GM12878 (cell line): ENCODE data around the gene MYOM1. TPM values are rescaled to one million over a fixed set of nuclear protein-coding genes. Genes with fewer than 3 reads are reported as not detected.

ENCODE experiments used
- ATAC-seq: fragments of 200-7000 bp; cut with Tn5 transposase; 3 replicates; pipeline ENCODE4 v1.9.1; 2020; ENCODE audit warnings: mild to moderate bottlenecking, moderate library complexity
- BruUV-seq: library from RNA; stranded (reverse); fragments of 400-500 nt; replicated peaks from 2 replicates; lab custom pipeline; 2021; lab: Mats Ljungman, UMichigan
- CTCF ChIA-PET: fragments of 300-600 bp; sonication (Branson Sonifier 250); formaldehyde crosslinking; extraction: SDS; loops from one replicate; lab custom pipeline; 2021; ENCODE audit warnings: inconsistent platforms; lab: Yijun Ruan, JAX
- POLR2A ChIA-PET: fragments of 350-600 bp; formaldehyde crosslinking; extraction: SDS; loops from one replicate; lab custom pipeline; 2021; ENCODE audit warnings: inconsistent platforms; lab: Charles Lee
- RAD21 ChIA-PET: fragments of 300-600 bp; sonication (Branson Sonifier 250); formaldehyde crosslinking; loops from one replicate; lab custom pipeline; 2023; ENCODE audit warnings: antibody characterized with exemption; ENCODE audit not compliant: unreplicated experiment; lab: Charles Lee
- SMC1A ChIA-PET: fragments of 300-600 bp; sonication (Branson Sonifier 250); formaldehyde crosslinking; loops from one replicate; lab custom pipeline; 2023; ENCODE audit not compliant: unreplicated experiment, uncharacterized antibody; lab: Charles Lee
- DNase-seq: peaks from one replicate; pipeline ENCODE4 v3.0.0-alpha.2; 2011; ENCODE audit warnings: low read depth, low spot score
- FAIRE-seq: peaks from 3 replicates; lab custom pipeline; 2011; peaks lifted over from hg19 to GRCh38; lab: Jason Lieb, UNC
- H2AFZ ChIP-seq: 2 replicates; pipeline ENCODE4 v1.6.0; 2011; ENCODE audit warnings: low read depth, low read length, control low read depth; ENCODE audit not compliant: control insufficient read depth
- H3K27ac ChIP-seq: 2 replicates; pipeline ENCODE4 v1.5.1; 2011; ENCODE audit warnings: control low read depth; ENCODE audit not compliant: control insufficient read depth, insufficient read depth
- H3K27me3 ChIP-seq, 2 experiments: replicated peaks in 1 of 2; 2 replicates each; pipeline versions ENCODE4 v1.6.0 to v1.6.1; 2011; ENCODE audit warnings: low read length in 1 of 2; ENCODE audit not compliant: control insufficient read depth in 2 of 2, insufficient read depth in 2 of 2
- H3K36me3 ChIP-seq, 2 experiments: 2 replicates each; pipeline ENCODE4 v1.5.1; 2011; ENCODE audit warnings: low read length in 1 of 2; ENCODE audit not compliant: control insufficient read depth in 2 of 2, insufficient read depth in 2 of 2
- H3K4me1 ChIP-seq: 2 replicates; pipeline ENCODE4 v1.6.1; 2011; ENCODE audit warnings: mild to moderate bottlenecking, low read length, moderate library complexity, mixed read lengths; ENCODE audit not compliant: control insufficient read depth, insufficient read depth
- H3K4me2 ChIP-seq: 2 replicates; pipeline ENCODE4 v1.6.0; 2011; ENCODE audit warnings: control low read depth; ENCODE audit not compliant: control insufficient read depth, insufficient read depth
- H3K4me3 ChIP-seq: fragments of 200-600 bp; sonication (generic); 2 replicates; pipeline ENCODE4 v1.5.1; 2016
- H3K79me2 ChIP-seq: 2 replicates; pipeline ENCODE4 v1.6.0; 2011; ENCODE audit warnings: low read length; ENCODE audit not compliant: control insufficient read depth, insufficient read depth
- H3K9ac ChIP-seq: 2 replicates; pipeline ENCODE4 v1.8.0; 2011; ENCODE audit warnings: low read length, control low read depth, mixed read lengths; ENCODE audit not compliant: control insufficient read depth, insufficient read depth
- H3K9me3 ChIP-seq: replicated peaks from 3 replicates; pipeline ENCODE4 v1.5.1; 2011; ENCODE audit warnings: mild to moderate bottlenecking, low read length; ENCODE audit not compliant: control insufficient read depth, insufficient read depth
- H4K20me1 ChIP-seq: 2 replicates; pipeline ENCODE4 v1.6.0; 2011; ENCODE audit not compliant: control insufficient read depth, insufficient read depth
- BCL11A ChIP-seq: IDR thresholded peaks from 2 replicates; pipeline ENCODE4 v1.6.1; 2011; ENCODE audit warnings: low read depth, low read length
- CBX5 ChIP-seq: sonication (generic); IDR thresholded peaks from 2 replicates; pipeline ENCODE4 v1.6.1; 2016; ENCODE audit warnings: low read depth, moderate library complexity, mild to moderate bottlenecking, inconsistent platforms
- CEBPB ChIP-seq, 2 experiments: fragments of 150-350 bp in 1 of 2; IDR thresholded peaks; 2 replicates each; pipeline ENCODE4 v1.6.1; 2012 to 2014; ENCODE audit warnings: low read depth in 2 of 2, low read length in 2 of 2, borderline replicate concordance in 1 of 2, inconsistent platforms in 1 of 2
- HSF1 ChIP-seq: fragments of 150-350 bp; IDR thresholded peaks from 2 replicates; pipeline ENCODE4 v1.6.1; 2014; ENCODE audit warnings: mild to moderate bottlenecking, low read depth, low read length
- IKZF1 ChIP-seq: fragments of 450-650 bp; conservative IDR thresholded peaks from 2 replicates; pipeline ENCODE4 v1.6.1; 2017; ENCODE audit warnings: antibody characterized with exemption, mild to moderate bottlenecking
- MXI1 ChIP-seq: fragments of 150-350 bp; IDR thresholded peaks from 2 replicates; pipeline ENCODE4 v1.6.1; 2011; ENCODE audit warnings: low read depth, mild to moderate bottlenecking, inconsistent platforms, low read length, improper control_type of control experiment
- NFIC ChIP-seq: IDR thresholded peaks from 2 replicates; pipeline ENCODE4 v1.6.1; 2012; ENCODE audit warnings: low read depth, mild to moderate bottlenecking, inconsistent platforms, low read length, moderate library complexity
- NFXL1 ChIP-seq: fragments of 450-650 bp; IDR thresholded peaks from 2 replicates; pipeline ENCODE4 v1.6.1; 2017; ENCODE audit warnings: antibody characterized with exemption, mild to moderate bottlenecking, borderline replicate concordance
- NR2C1 ChIP-seq: fragments of 450-650 bp; IDR thresholded peaks from 2 replicates; pipeline ENCODE4 v1.6.1; 2017; ENCODE audit warnings: antibody characterized with exemption, mild to moderate bottlenecking, moderate library complexity
- SMARCA5 ChIP-seq: fragments of 450-650 bp; IDR thresholded peaks from 2 replicates; pipeline ENCODE4 v1.6.1; 2017; ENCODE audit warnings: mild to moderate bottlenecking
- TCF12 ChIP-seq: IDR thresholded peaks from 2 replicates; pipeline ENCODE4 v1.6.1; 2011; ENCODE audit warnings: low read depth, mild to moderate bottlenecking, low read length
- TCF3 ChIP-seq: IDR thresholded peaks from 2 replicates; pipeline ENCODE4 v1.6.1; 2012; ENCODE audit warnings: low read depth, mild to moderate bottlenecking, low read length, borderline replicate concordance; ENCODE audit not compliant: insufficient read depth
- YBX1 ChIP-seq: fragments of 450-650 bp; IDR thresholded peaks from 2 replicates; pipeline ENCODE4 v1.6.1; 2016; ENCODE audit warnings: antibody characterized with exemption
- WGBS: methylation state at CpG from one replicate; pipeline ENCODE4 v1.1.6; 2016; ENCODE audit warnings: low lambda C conversion rate; ENCODE audit not compliant: insufficient replicate concordance, insufficient coverage; ENCODE audit errors: missing lambda C conversion rate; 5-methylcytosine and 5-hydroxymethylcytosine counted together
- in situ Hi-C: fragments of 300-500 bp; cut with MboI; formaldehyde crosslinking; loops from 9 replicates; pipeline ENCODE4 v1.14.3; 2018; ENCODE audit warnings: mixed read lengths
- intact Hi-C: fragments of 100-400 bp; cut with micrococcal nuclease; formaldehyde crosslinking; loops from one replicate; pipeline ENCODE4 v1.14.2; 2022; ENCODE audit not compliant: unreplicated experiment
- polyA plus RNA-seq, 11 experiments: library from polyadenylated mRNA; depleted of rRNA in 4 of 11; unstranded in 6 of 11; stranded (reverse) in 5 of 11; fragments of >200 nt; fragmentation: Nextera tagmentation in 4 of 11; fragmentation: Illumina TruSeq in 1 of 11; extraction: Ambion mirVana in 4 of 11; extraction: Trizol in 1 of 11; gene quantifications; 1 replicate in 1 of 11; 2 replicates in 10 of 11; pipeline versions ENCODE4 v1.2.1 to v1.2.3, GENCODE V29; 2011 to 2016; ENCODE audit warnings: inconsistent platforms in 2 of 11, missing spikeins in 2 of 11, low read depth in 1 of 11
- total RNA-seq, 4 experiments: library from RNA; depleted of rRNA in 3 of 4; stranded (reverse); fragments of >200 nt in 3 of 4; fragmentation: Illumina TruSeq in 1 of 4; extraction: Trizol in 1 of 4; gene quantifications; 2 replicates each; pipeline versions ENCODE4 v1.2.1 to v1.2.3, GENCODE V29; 2013 to 2021

MYOM1 gene
- total and polyA plus RNA-seq, 10 of the 15 experiments (the other 5 are each of a cell fraction or from before 2014, with no cell fraction given), result 0.06 to 1.0 (median 0.57) TPM

GRCh38 chr18:3189884-3190283 lies 29.9 kb downstream of the MYOM1 start:
- no TSS peak for BruUV-seq
- H2AFZ ChIP-seq, result no peak overlapping the region
- H3K79me2 ChIP-seq, result no peaks in the 10 kb centered on the region
- ATAC-seq (no peak), DNase-seq (no peak), FAIRE-seq (no peak)
- RAD21 ChIA-PET, result interaction anchor here (0.7 kb wide), 1 partner anchor 249 kb away, joined by 4 read pairs; no protein-coding TSS in a partner anchor
- H3K9ac ChIP-seq, result no peak overlapping the region
- CTCF ChIA-PET, result no interaction called here
- H3K4me3 ChIP-seq, result no peak overlapping the region
- intact Hi-C loops, result no loop called here
- H4K20me1 ChIP-seq, result no peaks in the 10 kb centered on the region
- POLR2A ChIA-PET, result no interaction called here
- no peak overlapping the region for H3K4me2 ChIP-seq
- no peaks in the 10 kb centered on the region for H3K36me3 ChIP-seq
- no peaks in the 10 kb centered on the region for H3K27me3 ChIP-seq
- no peak overlapping the region for H3K27ac ChIP-seq
- TF ChIP-seq MXI1 (no peak), SMARCA5 (no peak), CBX5 (no peak), BCL11A (no peak), IKZF1 (no peak), NFIC (no peak), HSF1 (no peak), CEBPB (IDR thresholded peaks at IDR 0.05; ENCODE audit: borderline replicate concordance in 1 of 2, low read depth in 2 of 2, low read length in 2 of 2) (no peak), NR2C1 (no peak), NFXL1 (no peak), TCF12 (no peak), TCF3 (no peak), YBX1 (no peak)
- SMC1A ChIA-PET, result interaction anchor here (1.5 kb wide), 1 partner anchor 10 kb away, joined by 8 read pairs; no protein-coding TSS in a partner anchor
- WGBS, result 67% methylated on average over 5 of the region's 5 CpGs
- no peaks in the 10 kb centered on the region for H3K4me1 ChIP-seq
- no peaks in the 10 kb centered on the region for H3K9me3 ChIP-seq
- in situ Hi-C loops, result no loop called here
